B cell (primary cell): Measurements from ENCODE around the gene ASPSCR1. TPM values are rescaled to one million over a fixed set of nuclear protein-coding genes. Genes with fewer than 3 reads are reported as not detected.
A peak's percentile ranks its signal among the peaks of the same experiment; 100 is the strongest.

Experiments used
- ATAC-seq: fragments of 200-7000 bp; cut with Tn5 transposase; one replicate; pipeline ENCODE4 v1.10.0; 2021; ENCODE audit warnings: low read depth, mild to moderate bottlenecking, moderate number of reproducible peaks, moderate library complexity
- CTCF ChIA-PET: fragments of 350-600 bp; sonication (Branson Sonifier 250); formaldehyde crosslinking; loops from one replicate; lab custom pipeline; 2021; ENCODE audit warnings: antibody characterized with exemption, inconsistent platforms; lab: Charles Lee
- POLR2A ChIA-PET: fragments of 350-600 bp; sonication (Branson Sonifier 250); formaldehyde crosslinking; loops from one replicate; lab custom pipeline; 2021; ENCODE audit warnings: antibody characterized with exemption; lab: Charles Lee
- DNase-seq: peaks from one replicate; pipeline ENCODE4 v3.0.0; 2013
- H2AFZ ChIP-seq: 2 replicates; pipeline ENCODE4 v1.6.1; 2012; ENCODE audit warnings: mild to moderate bottlenecking, low read depth, low read length; ENCODE audit not compliant: insufficient read depth, poor library complexity, severe bottlenecking
- H3K27ac ChIP-seq, 2 donors: 1 replicate in 1 of 2; 2 replicates in 1 of 2; pipeline ENCODE4 v1.5.1; 2012 to 2013; ENCODE audit warnings: low read length in 2 of 2, mild to moderate bottlenecking in 2 of 2, moderate library complexity in 1 of 2
- H3K27me3 ChIP-seq, 4 experiments: fragments of 200-600 bp in 1 of 4; sonication (generic) in 1 of 4; replicated peaks in 1 of 4; 1 replicate in 2 of 4; 2 replicates in 2 of 4; pipeline versions ENCODE4 v1.6.1 to v1.7.0; 2013 to 2016; ENCODE audit warnings: low read length in 3 of 4, mild to moderate bottlenecking in 2 of 4, mixed read lengths in 1 of 4, moderate library complexity in 1 of 4; ENCODE audit not compliant: insufficient read depth in 4 of 4, control insufficient read depth in 3 of 4; ENCODE audit errors: control extremely low read depth in 1 of 4
- H3K36me3 ChIP-seq, 2 experiments: replicated peaks in 1 of 2; 1 replicate in 1 of 2; 2 replicates in 1 of 2; pipeline versions ENCODE4 v1.6.1 to v1.7.1; 2013; ENCODE audit warnings: low read length in 1 of 2; ENCODE audit not compliant: insufficient read depth in 2 of 2, control insufficient read depth in 1 of 2; ENCODE audit errors: control extremely low read depth in 1 of 2, extremely low read depth in 1 of 2
- H3K4me1 ChIP-seq, 2 donors: fragments of 200-600 bp in 1 of 2; sonication (generic) in 1 of 2; 1 replicate in 1 of 2; 2 replicates in 1 of 2; pipeline versions ENCODE4 v1.5.1 to v1.6.1; 2013 to 2017; ENCODE audit warnings: low read length in 2 of 2; ENCODE audit not compliant: control insufficient read depth in 2 of 2, insufficient read depth in 2 of 2
- H3K4me2 ChIP-seq: replicated peaks from 2 replicates; pipeline ENCODE3; 2012; ENCODE audit warnings: mild to moderate bottlenecking, low read depth, low read length; ENCODE audit not compliant: poor library complexity, severe bottlenecking
- H3K4me3 ChIP-seq, 5 experiments: fragments of 200-600 bp in 1 of 5; sonication (generic) in 1 of 5; 1 replicate in 3 of 5; 2 replicates in 2 of 5; pipeline versions ENCODE4 v1.5.1 to v1.7.0; 2011 to 2016; ENCODE audit warnings: low read length in 4 of 5, mild to moderate bottlenecking in 4 of 5, low read depth in 2 of 5, control low read depth in 1 of 5, moderate library complexity in 1 of 5; ENCODE audit not compliant: insufficient read depth in 1 of 5; ENCODE audit errors: control extremely low read depth in 1 of 5, extremely low read depth in 1 of 5
- H3K79me2 ChIP-seq: fragments of 200-600 bp; sonication (generic); one replicate; pipeline ENCODE4 v1.6.0; 2016; ENCODE audit warnings: low read length; ENCODE audit not compliant: control insufficient read depth, insufficient read depth
- H3K9ac ChIP-seq: fragments of 200-600 bp; sonication (generic); 2 replicates; pipeline ENCODE4 v1.6.1; 2017; ENCODE audit warnings: mild to moderate bottlenecking, low read length, moderate library complexity
- H3K9me3 ChIP-seq, 3 donors: one replicate each; pipeline versions ENCODE4 v1.6.1 to v1.7.1; 2013; ENCODE audit warnings: low read length in 2 of 3; ENCODE audit not compliant: control insufficient read depth in 2 of 3, insufficient read depth in 1 of 3; ENCODE audit errors: control extremely low read depth in 1 of 3
- H4K20me1 ChIP-seq: 2 replicates; pipeline ENCODE4 v1.6.0; 2012; ENCODE audit warnings: mild to moderate bottlenecking, low read length; ENCODE audit not compliant: insufficient read depth, control insufficient read depth, poor library complexity, severe bottlenecking
- H3K27ac Mint-ChIP-seq: one replicate; pipeline ENCODE4 v1.8.0; 2021; ENCODE audit warnings: mixed read lengths
- H3K27me3 Mint-ChIP-seq: one replicate; pipeline ENCODE4 v1.8.0; 2021; ENCODE audit warnings: mixed read lengths
- H3K4me1 Mint-ChIP-seq: one replicate; pipeline ENCODE4 v1.8.0; 2021; ENCODE audit warnings: mixed read lengths
- H3K4me3 Mint-ChIP-seq: one replicate; pipeline ENCODE4 v1.8.0; 2021; ENCODE audit warnings: mixed read lengths
- H3K9me3 Mint-ChIP-seq: one replicate; pipeline ENCODE4 v1.8.0; 2022; ENCODE audit warnings: mixed read lengths; ENCODE audit not compliant: insufficient read depth
- CTCF ChIP-seq: fragments of 200-600 bp; IDR thresholded peaks from one replicate; pipeline ENCODE4 v1.8.0; 2022; ENCODE audit warnings: antibody characterized with exemption, mild to moderate bottlenecking
- EZH2 ChIP-seq: IDR thresholded peaks from 2 replicates; pipeline ENCODE4 v1.6.1; 2012; ENCODE audit warnings: borderline replicate concordance, low read depth, mild to moderate bottlenecking, moderate library complexity, low read length; ENCODE audit not compliant: insufficient read depth, poor library complexity, severe bottlenecking
- WGBS: methylation state at CpG from one replicate; pipeline ENCODE4 v1.1.5; 2013; ENCODE audit warnings: missing lambda C conversion rate; ENCODE audit not compliant: insufficient coverage; 5-methylcytosine and 5-hydroxymethylcytosine counted together
- intact Hi-C: fragments of 100-400 bp; cut with micrococcal nuclease; formaldehyde crosslinking; loops from one replicate; pipeline ENCODE4 v1.10.0; 2022
- polyA plus RNA-seq: library from polyadenylated mRNA; depleted of rRNA; stranded (reverse); fragments of >200 nt; gene quantifications from 2 replicates; pipeline ENCODE4 v1.2.3, GENCODE V29; 2012
- total RNA-seq, 2 donors: library from RNA; stranded (reverse); fragments of 120-200 nt in 1 of 2; gene quantifications; 1 replicate in 1 of 2; 2 replicates in 1 of 2; pipeline versions ENCODE4 v1.2.3 to v1.2.4, GENCODE V29; 2013 to 2022

ASPSCR1 gene
- total and polyA plus RNA-seq, 2 donors (not counting 1 experiment from before 2014, with no cell fraction given): 34.0 to 46.7 TPM

- Mint-ChIP-seq H3K27ac (no peak overlapping the region), H3K9me3 (no peaks in the 10 kb centered on the region), H3K4me1 (peaks cover 14% of the 10 kb centered on the region), H3K27me3 (no peaks in the 10 kb centered on the region), H3K4me3 (no peak overlapping the region)
- Histone ChIP-seq H3K4me2 (no peak overlapping the region), H2AFZ (no peak overlapping the region), H4K20me1 (peaks cover 16% of the 10 kb centered on the region), H3K9me3 (no peaks in the 10 kb centered on the region), H3K27ac (no peak overlapping the region), H3K27me3 (no peaks in the 10 kb centered on the region), H3K4me3 (no peak overlapping the region), H3K9ac (no peak overlapping the region), H3K36me3 (peaks cover 0 to 3% of the 10 kb centered on the region in 2 experiments), H3K4me1 (peaks cover 20 to 29% of the 10 kb centered on the region in 2 donors), H3K79me2 (peaks cover 24% of the 10 kb centered on the region)
- POLR2A ChIA-PET: no interaction called here
- DNase-seq (no peak), ATAC-seq (no peak)
- no peak for TF ChIP-seq CTCF
- no peak for TF ChIP-seq EZH2
- intact Hi-C loops: no loop called here
- 91% methylated on average over 19 of the region's 20 CpGs for WGBS
- CTCF ChIA-PET: no interaction called here
These were observed 71.1 kb downstream of the ASPSCR1 start for GRCh38 chr17:82048571-82048971.

- no peak overlapping the region for H3K27ac ChIP-seq
- no peaks in the 10 kb centered on the region for H3K27me3 ChIP-seq
- H3K4me2 ChIP-seq: no peak overlapping the region
- H3K27me3 Mint-ChIP-seq: no peaks in the 10 kb centered on the region
- DNase-seq (no peak), ATAC-seq (no peak)
- ChIA-PET CTCF (no interaction called here), POLR2A (no interaction called here)
- intact Hi-C loops: no loop called here
- H3K4me3 ChIP-seq: no peak overlapping the region
- no peak overlapping the region for H3K27ac Mint-ChIP-seq
- peaks cover 14% of the 10 kb centered on the region for H3K4me1 Mint-ChIP-seq
- peaks cover 0 to 9% of the 10 kb centered on the region in 2 experiments for H3K36me3 ChIP-seq
- H2AFZ ChIP-seq: no peak overlapping the region
- no peak overlapping the region for H3K9ac ChIP-seq
- H4K20me1 ChIP-seq: peaks cover 19% of the 10 kb centered on the region
- 91% methylated on average over 7 of the region's 8 CpGs for WGBS
- no peaks in the 10 kb centered on the region for H3K9me3 Mint-ChIP-seq
- peak overlapping the region; percentile 54 for H3K4me3 Mint-ChIP-seq
- TF ChIP-seq CTCF (no peak), EZH2 (no peak)
- H3K79me2 ChIP-seq: peaks cover 29% of the 10 kb centered on the region
- H3K4me1 ChIP-seq: peaks cover 20 to 34% of the 10 kb centered on the region in 2 donors
- H3K9me3 ChIP-seq: no peaks in the 10 kb centered on the region
These were observed 71.7 kb downstream of the ASPSCR1 start for GRCh38 chr17:82049106-82049505.
